Neutrophil (primary cell): ENCODE results near the gene FBXO36.

ENCODE experiments used
- H3K27ac ChIP-seq: fragments of 200-600 bp; sonication (generic); 2 replicates; pipeline ENCODE4 v1.5.1; 2016; ENCODE audit warnings: mild to moderate bottlenecking, moderate library complexity
- H3K27me3 ChIP-seq: fragments of 200-600 bp; sonication (generic); 2 replicates; pipeline ENCODE4 v1.6.0; 2016; ENCODE audit warnings: mild to moderate bottlenecking
- H3K36me3 ChIP-seq: fragments of 200-600 bp; sonication (generic); 2 replicates; pipeline ENCODE4 v1.5.1; 2017
- H3K4me1 ChIP-seq, 2 experiments: fragments of 200-600 bp in 1 of 2; sonication (generic) in 1 of 2; 1 replicate in 1 of 2; 2 replicates in 1 of 2; pipeline versions ENCODE4 v1.5.1 to v1.6.1; 2013 to 2016; ENCODE audit warnings: low read depth in 1 of 2, low read length in 1 of 2, mild to moderate bottlenecking in 1 of 2, moderate library complexity in 1 of 2; ENCODE audit not compliant: control insufficient read depth in 1 of 2, insufficient read depth in 1 of 2
- H3K4me3 ChIP-seq, 2 experiments: fragments of 200-600 bp in 1 of 2; sonication (generic) in 1 of 2; 1 replicate in 1 of 2; 2 replicates in 1 of 2; pipeline ENCODE4 v1.5.1; 2013 to 2016; ENCODE audit warnings: low read depth in 1 of 2, low read length in 1 of 2, mild to moderate bottlenecking in 1 of 2, moderate library complexity in 1 of 2
- H3K9me3 ChIP-seq: fragments of 200-600 bp; sonication (generic); 2 replicates; pipeline ENCODE4 v1.5.1; 2016
- CTCF ChIP-seq: fragments of 200-600 bp; sonication (generic); IDR thresholded peaks from 2 replicates; pipeline ENCODE4 v1.5.1; 2016; ENCODE audit warnings: antibody characterized with exemption

The FBXO36 gene

GRCh38 chr2:229943171-229943570 is 20.9 kb downstream of the FBXO36 start:
- Histone ChIP-seq H3K4me3 (no peak overlapping the region), H3K36me3 (no peaks in the 10 kb centered on the region), H3K4me1 (no peaks in the 10 kb centered on the region), H3K9me3 (no peaks in the 10 kb centered on the region), H3K27me3 (no peaks in the 10 kb centered on the region), H3K27ac (no peak overlapping the region)
- TF ChIP-seq CTCF, result no peak

- Histone ChIP-seq H3K4me1 (no peaks in the 10 kb centered on the region), H3K27me3 (no peaks in the 10 kb centered on the region), H3K4me3 (no peak overlapping the region), H3K9me3 (no peaks in the 10 kb centered on the region), H3K27ac (no peak overlapping the region), H3K36me3 (no peaks in the 10 kb centered on the region)
- no peak for TF ChIP-seq CTCF
Measured at GRCh38 chr2:229943770-229944449, 21.6 kb downstream of the FBXO36 start.

- H3K36me3 ChIP-seq, result no peaks in the 10 kb centered on the region
- H3K4me3 ChIP-seq, result no peak overlapping the region
- H3K27ac ChIP-seq, result no peak overlapping the region
- no peaks in the 10 kb centered on the region for H3K9me3 ChIP-seq
- H3K27me3 ChIP-seq, result no peaks in the 10 kb centered on the region
- no peak for TF ChIP-seq CTCF
- no peaks in the 10 kb centered on the region for H3K4me1 ChIP-seq
Measured at GRCh38 chr2:229945975-229946374, 23.7 kb downstream of the FBXO36 start.

GRCh38 chr2:229947544-229947943 is 25.2 kb downstream of the FBXO36 start:
- no peaks in the 10 kb centered on the region for H3K9me3 ChIP-seq
- no peak overlapping the region for H3K27ac ChIP-seq
- H3K27me3 ChIP-seq, result no peaks in the 10 kb centered on the region
- H3K4me1 ChIP-seq, result no peaks in the 10 kb centered on the region
- no peaks in the 10 kb centered on the region for H3K36me3 ChIP-seq
- TF ChIP-seq CTCF, result no peak
- H3K4me3 ChIP-seq, result no peak overlapping the region

- H3K36me3 ChIP-seq, result no peaks in the 10 kb centered on the region
- no peak for TF ChIP-seq CTCF
- no peak overlapping the region for H3K27ac ChIP-seq
Measured at GRCh38 chr2:229952256-229952835, 30.0 kb downstream of the FBXO36 start.

More at GRCh38 chr2:229952256-229952835, 30.0 kb downstream of the FBXO36 start:
- Histone ChIP-seq H3K4me3 (no peak overlapping the region), H3K4me1 (no peaks in the 10 kb centered on the region), H3K9me3 (no peaks in the 10 kb centered on the region), H3K27me3 (no peaks in the 10 kb centered on the region)
